UCSD-AML1 (cell line): ENCODE data around the gene BLM.
A peak's percentile ranks its signal among the peaks of the same experiment; 100 is the strongest.
"Not testable (repeated sequence)": the region's sequence is repeated elsewhere in the genome, so short reads cannot be mapped to it uniquely, and the experiment has no call there.

Source experiments
- DNase-seq: peaks from one replicate; lab custom pipeline; 2025; ENCODE audit not compliant: unreplicated experiment; lab: John Stamatoyannopoulos, UW

Gene BLM

DNA sequence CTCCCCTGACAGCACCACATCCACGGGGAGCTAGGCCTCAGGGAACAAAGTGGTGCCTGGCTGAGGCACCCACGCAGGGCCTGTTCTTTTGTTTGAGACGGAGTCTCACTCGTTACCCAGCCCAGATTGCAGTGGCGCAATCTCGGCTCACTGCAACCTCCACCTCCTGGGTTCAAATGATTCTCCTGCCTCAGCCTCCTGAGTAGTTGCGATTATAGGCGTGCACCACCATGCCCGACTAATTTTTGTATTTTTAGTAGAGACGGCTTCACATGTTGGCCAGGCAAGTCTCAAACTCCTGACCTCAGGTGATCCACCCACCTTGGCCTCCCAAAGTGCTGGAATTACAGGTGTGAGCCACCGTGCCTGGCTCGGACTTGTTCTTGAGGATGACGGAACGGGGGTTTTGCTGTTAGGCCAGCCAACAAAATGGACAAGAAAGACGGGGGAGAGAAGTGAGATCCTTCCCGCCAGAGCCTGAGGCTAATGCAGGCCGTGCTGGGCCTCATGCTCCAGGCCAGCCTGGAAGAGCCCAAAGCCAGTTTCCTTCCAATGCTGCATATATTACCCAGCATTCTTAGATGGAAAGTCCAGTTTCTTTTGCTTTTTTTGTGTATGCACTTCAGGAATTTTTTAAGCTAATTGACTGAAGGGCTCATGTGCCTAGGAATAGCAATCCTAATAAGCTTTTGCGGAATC lies 123.2 kb downstream of the BLM start:
- no peak for DNase-seq

DNA sequence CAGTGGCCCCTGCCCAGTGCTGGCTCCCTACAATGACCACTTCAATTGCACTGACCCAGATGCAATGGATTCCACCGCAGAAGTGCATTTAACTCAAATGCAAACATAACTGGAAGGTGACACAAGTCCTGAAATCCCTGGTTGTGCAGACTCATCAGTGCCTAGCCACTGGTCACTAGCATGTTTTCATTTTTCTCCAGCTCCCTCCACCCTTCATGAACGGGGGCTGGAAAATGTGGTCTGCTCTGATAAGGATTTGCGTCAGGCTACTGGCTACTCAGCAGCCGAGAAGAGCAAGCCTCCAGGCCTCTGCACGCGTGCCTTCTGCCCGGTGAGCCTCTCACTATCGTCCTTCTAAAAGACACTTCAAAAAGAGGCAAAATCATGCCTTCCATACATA lies 123.8 kb downstream of the BLM start:
- peak; percentile 51 for DNase-seq

DNA sequence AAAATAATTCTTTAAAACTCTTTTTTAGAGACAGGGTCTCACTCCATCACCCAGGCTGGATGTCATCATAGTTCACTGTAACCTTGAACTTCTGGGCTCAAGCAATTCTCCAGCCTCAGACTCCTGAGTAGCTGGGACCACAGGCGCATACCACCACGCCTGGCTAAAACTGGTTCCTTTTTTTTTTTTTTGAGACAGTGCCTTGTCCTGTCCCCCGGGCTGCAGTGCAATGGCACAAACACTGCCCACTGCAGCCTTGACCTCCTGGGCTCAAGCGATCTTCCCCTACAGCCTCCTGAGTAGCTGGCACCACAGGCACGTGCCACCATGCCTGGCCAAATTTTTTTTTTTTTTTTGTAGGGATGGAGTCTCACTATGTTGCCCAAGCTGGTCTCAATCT lies 127.5 kb downstream of the BLM start:
- DNase-seq: no peak

DNA sequence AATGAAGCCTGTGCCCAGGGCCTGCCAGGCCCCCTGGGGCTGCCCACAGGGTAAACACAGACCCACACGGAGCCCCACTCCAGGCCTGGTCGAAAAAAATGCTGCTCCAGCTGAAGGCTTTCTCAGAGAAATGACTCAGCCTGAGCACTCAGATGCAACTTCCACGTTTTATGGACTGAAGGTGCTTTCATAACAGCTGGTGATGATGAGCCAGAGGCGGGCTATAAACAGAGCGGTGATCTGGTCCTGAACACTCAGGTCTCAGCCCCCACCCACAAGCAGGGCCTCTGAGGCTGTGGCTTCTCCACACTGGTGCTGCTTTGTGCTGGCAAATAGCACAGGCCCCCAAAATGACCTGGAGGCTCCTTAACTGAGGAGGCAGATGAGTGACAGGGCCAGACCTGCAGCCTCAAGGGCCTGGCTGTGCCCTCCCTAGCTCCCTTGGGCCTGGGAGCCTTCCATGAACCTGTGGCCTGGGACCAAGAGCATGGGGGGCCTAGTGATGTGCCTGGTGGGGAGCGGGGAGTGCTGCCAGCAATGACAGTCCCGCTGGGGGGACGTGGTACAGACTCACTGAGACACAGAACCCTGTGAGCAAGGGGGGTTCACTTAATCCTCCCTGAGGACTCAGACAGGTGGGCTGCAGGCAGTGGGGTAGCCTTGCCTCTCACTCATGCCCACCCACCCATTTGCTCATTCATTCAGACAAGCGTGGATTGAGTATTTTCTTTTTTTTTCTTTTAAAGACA lies 128.2 kb downstream of the BLM start:
- no peak for DNase-seq

DNA sequence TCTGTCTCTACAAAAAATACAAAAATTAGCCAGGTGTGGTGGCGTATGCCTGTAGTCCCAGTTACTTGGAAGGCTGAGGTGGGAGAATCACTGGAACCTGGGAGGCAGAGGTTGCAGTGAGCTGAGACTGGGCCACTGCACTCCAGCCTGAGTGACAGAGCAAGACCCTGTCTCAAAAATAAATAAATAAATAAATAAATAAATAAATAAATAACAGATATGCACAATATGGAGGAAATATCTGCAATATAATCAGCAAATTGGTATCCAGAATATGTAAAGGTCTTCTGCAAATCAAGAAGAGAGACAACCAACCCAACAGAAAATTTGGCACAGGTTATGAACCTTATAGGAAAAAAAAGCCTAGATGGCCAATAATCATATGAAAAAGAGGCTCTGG lies 132.3 kb downstream of the BLM start:
- not testable (repeated sequence) for DNase-seq

DNA sequence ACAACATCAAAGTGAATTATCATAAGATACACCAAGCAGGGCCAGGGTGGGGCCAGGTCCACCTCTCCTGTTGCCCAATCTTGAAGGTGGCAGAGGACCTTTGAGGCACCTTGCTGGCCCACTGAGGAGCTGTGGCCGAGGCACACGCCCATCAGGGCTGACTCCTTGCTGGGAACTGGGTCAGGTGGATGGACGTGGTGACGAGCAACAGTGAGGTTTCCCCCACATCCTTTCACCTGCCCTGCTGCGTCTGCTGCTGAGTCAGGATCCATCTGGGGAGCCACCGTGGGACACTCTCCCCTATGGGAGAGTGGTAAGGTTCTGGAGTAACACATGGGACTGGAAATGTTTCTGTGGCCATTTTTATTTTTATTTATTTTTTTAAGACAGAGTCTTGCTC lies 134.0 kb downstream of the BLM start:
- no peak for DNase-seq

DNA sequence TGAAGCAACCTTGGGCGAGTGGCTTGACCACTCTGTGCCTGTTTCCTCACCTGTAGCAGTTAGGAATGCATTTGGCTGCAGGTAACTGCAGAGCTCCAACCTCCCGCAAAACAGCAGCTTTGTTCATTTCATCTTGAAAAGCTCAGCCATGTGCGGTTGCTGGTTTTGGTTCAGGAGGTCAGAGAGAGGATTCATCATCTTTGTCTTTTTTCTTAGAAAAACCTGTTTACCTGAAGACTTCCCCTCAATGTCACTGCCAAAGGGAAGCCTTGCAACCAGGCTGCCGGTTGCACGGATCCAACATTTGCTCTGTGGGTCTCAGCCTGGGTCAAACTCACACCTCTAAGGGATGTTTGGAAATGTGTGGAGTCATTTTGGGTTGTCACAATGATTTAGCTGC lies 134.8 kb downstream of the BLM start:
- DNase-seq: no peak

DNA sequence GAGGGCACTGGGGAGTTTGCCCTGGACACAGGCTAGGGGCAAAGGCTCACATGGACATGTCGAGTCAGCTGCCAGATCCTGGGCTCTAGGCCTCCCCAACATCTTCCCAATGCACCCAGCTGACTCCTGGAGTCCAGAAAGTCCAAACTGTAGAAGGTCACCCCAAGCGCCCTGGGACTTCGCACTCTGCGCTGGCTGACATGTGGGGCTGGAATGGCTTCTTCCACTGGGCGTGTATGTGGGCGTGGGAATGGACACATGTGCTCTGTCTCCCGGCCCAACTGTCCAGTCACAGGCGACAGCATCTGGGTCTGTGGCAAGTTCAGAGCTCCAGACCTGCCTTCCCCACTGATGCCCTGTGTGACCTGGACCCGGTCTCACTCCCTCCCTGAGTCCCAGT lies 138.0 kb downstream of the BLM start:
- no peak for DNase-seq

DNA sequence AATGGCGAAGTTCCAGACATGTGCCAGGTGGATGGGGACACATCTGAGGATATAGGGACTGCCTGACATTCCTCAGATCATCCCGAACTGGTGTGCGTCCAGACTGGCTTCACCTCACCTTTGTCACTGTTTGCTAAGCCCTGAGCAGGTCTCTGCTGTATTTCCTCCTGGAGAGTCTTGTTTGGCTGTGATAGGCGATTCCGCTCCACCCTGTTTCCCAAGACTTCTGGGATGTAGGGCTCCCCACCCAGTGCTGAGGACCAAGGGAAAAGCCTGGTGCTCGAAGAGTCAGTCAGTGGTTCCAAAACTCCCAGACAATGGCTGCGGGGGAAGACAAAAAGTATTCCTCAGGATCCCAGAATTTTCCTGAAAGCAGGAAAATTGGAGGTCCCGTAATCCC lies 140.2 kb downstream of the BLM start:
- no peak for DNase-seq

DNA sequence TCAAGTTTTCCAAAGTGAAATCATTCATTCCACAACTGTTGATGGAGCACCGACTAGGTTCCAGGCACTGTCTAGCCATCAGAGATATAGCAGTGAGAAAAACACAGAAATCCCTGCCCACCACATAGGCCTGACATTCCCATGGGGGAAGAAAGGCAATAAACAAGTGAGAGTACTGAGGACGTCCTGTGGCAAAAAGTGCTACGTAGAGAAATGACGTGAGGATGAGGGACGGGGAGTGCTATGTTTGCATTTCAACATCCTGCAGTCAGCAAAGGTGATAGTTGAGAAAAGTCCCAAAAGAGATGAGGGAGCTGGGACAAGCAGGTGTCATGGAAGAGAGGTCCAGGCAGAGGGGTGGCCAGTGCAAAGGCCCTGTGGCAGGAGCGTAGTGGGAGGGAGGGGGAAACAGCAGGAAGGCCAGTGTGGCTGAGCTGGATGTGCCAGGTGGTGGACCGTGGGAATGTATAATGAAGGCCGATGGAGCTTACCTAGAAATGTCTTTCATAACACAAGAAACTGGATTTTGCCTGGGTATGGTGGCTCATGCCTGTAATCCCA lies 140.8 kb downstream of the BLM start:
- DNase-seq: no peak

DNA sequence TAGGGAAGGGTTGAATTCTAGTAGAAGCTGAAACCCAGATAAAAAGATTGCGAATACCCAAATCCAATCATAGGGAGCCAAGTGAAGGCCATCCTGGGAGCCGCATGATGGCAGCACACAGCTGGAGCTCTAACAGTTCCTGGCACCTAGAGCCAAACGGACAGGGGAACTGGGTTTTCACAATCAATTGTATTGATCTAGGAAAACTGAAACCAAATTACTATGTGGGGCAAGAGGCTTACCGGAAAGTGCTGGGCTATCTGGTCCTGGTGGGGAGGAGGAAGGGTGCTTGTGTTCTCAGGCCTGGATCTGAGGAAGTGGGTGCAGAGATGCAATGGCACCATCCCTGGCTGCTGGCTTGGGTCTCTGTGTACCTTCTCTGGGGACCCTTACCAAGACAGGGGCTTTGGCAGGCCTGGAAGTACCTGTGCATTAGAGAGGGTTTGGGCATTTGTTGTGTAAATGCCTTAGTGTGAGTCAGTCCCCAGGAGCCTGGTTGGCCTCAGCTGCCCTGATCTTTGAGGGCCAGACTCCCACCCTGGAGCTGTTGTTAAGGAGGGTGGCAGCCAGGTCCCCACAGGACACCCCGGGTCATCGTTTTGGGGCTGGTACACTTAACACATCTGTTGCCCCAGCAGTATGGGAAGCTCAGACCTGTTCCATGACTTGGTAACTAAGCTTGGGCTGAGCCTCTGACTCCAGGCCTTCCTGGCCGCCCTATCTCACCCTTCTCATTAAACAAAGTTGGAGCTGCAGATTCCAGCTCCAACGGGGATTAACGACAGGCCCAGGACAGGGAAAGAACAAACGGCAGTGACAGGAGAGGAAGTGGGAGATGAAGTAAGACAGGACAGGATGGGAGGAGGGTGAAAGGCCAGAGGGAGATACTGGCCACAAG lies 142.3 kb downstream of the BLM start:
- DNase-seq: no peak

DNA sequence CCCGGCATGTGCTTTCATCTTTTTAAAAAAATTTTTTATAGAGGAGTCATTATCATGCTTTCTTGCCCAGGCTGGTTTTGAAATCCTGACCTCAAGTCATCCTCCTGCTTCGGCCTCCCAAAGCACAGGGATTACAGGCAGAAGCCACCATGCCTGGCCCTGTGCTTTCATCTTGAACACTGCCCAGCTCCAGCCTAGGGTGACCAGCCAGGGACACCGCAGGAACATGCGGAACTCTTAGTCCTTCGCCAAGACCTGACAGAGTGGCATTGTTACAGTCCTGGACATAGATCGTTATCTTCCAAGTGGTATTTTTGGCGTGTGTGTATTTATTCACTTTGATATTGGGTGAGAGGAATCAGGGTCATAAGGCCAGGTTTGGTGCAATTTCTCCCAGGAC lies 143.3 kb downstream of the BLM start:
- DNase-seq: no peak

DNA sequence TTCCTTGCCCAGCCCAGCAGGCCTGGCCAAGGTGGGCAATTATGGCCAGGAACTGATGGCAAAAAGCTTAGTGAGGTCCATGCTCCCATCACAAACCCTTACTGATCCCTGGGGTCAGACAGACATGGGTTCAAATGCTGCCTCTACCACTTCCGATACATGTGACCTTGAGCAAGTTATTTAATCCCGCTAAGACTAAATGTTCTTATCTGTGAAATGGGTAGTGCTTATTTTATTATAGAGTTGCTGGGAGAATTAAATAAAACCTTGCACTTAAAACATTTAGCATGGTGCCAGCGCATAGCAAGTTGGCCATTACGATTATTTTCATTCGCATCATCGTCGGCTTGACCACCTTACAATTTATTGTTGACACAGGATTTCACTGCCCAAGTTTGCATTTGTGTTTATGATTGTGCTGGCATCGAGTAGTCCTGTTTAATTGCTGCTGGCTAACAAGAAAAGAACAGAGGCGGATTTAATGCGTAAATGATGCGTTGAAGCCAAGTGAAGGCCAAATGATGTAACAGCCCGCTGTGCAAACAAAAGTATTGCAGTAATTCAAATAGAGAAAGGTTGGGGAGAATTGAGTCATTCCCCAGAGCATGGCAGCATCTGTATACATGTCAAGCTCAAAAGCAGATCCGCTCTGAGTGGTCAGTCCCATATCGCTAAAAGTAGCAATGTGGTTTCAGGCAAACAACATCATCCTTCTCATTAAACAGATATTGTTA lies 144.0 kb downstream of the BLM start:
- no peak for DNase-seq

DNA sequence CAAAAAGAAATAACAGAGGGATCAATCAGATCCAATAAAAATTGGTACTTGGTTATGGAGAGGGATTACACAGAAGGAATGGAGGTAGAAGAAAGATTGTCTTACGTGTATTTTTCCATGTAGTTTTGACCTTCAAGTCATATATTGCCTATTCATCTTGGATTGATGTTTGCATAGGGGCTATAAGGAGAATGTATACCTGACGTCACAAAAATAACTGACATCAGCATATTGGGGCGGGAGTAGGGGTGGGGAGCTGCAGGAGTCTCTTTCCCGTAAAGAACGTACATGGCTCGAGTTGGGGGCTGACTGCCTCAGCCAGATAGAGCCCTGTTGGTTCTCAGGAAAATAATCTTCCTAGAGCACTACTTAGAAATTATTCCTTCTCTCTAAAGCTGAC lies 145.3 kb downstream of the BLM start:
- no peak for DNase-seq

DNA sequence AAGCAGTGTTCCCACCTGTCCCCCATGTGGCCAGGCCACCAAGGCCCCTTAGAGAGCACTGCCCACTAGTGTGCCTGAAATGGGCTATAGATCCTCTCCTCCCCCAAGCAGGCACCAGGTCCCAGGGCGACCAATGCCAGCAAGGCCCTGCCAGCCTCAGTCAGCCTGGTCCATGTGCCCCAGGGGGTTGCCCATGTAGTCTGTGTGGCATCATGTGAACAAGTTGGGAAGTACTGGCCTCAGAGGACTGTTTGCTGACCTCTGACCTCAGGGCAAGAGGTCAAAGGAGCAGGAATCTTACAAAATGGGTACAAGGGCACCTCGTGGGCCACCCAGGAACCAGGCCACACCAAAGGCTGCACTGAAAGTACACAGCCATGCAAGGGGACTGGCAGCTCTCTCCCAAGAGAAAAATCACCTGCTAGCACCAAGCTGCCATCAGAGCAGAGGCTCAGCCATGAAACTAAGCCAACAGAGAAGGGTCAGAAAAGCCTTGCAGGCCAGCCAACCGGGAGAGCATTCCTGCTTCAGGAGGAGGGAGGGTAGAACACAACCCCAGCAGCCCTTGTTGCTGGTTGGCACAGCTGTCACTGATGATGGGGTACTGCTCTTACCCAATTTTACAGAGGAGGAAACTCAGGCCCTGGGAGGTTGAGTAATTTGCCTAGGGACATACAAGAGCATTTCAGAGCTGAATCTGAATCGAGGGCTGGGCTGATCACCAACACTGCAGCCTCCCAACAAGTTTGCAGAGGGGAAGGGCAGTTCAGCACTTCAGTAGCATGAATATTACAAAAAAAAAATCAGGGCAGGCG lies 146.0 kb downstream of the BLM start:
- DNase-seq: no peak

DNA sequence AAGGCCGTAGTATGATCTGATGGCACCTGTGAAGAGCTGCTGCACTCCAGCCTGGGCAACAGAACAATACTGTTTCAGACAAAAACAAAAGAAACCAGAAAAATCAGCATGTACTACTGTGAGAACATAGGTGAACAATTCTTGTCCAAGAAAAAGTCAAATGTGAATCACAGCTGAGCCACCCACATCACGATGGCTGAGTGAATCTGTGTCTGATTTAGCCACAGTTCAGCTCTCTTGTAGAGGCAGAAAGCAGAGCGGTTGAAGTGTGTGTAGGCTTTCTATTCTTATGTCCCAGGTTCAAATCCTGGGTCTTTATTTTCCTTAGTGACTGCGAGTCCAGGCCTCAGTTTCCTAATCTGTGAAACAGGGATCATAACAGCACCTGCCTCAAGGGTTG lies 146.8 kb downstream of the BLM start:
- no peak for DNase-seq

DNA sequence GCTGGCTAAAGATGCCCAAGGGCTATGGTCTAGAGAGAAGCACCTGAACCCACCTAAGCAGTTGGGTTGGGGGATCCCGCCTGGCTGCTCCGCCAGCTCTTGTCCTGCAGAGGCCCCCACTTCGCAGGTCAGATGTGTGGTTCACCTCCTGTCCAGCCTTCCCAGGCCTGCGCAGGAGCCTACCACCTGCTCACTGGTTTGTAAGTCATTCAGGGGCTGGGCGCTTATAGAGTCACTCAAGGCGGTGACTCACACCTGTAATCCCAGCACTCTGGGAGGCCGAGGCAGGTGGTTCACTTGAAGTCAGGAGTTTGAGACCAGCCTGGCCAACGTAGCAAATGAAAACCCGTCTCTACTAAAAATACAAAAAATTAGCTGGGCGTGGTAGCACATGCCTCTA lies 147.4 kb downstream of the BLM start:
- DNase-seq: no peak

DNA sequence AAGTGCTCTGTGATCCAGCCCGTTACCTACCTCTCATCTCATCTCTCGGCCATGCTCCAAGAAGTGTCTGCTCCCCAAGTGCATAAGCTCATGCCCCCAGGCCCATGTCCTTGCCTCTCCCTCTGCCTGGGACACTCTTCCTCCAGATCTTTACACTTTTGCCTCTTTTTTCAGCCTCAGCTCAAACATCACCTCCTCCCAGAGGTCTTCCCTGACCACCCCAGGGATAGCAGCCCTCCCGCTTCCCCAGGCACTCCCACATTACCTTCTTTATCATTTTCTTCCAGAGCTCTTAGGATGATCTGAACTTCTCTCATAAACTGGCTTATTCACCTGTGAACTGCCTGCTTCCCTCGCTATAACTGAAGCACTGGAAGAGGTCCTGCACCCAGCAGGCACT lies 148.6 kb downstream of the BLM start:
- DNase-seq: no peak
